T-helper 2 cell treated with Interferon-gamma antibody and Interleukin-4, amounts not matched to agents 5 μg/mL and 100 μg/mL, for 36 hours (primary cell): ENCODE data around the gene FHIT.
"Not testable (repeated sequence)": the region's sequence is repeated elsewhere in the genome, so short reads cannot be mapped to it uniquely, and the experiment has no call there.

Experiments
- DNase-seq: peaks from one replicate; pipeline ENCODE4 v3.0.0; 2021; ENCODE audit warnings: low spot score
- H3K27ac Mint-ChIP-seq: one replicate; pipeline ENCODE4 v1.8.0; 2021; ENCODE audit warnings: mild to moderate bottlenecking, mixed read lengths
- H3K27me3 Mint-ChIP-seq: one replicate; pipeline ENCODE4 v1.8.0; 2021; ENCODE audit warnings: low read depth, mixed read lengths
- H3K36me3 Mint-ChIP-seq: one replicate; pipeline ENCODE4 v1.8.0; 2021; ENCODE audit warnings: low read depth, mixed read lengths
- H3K4me1 Mint-ChIP-seq: one replicate; pipeline ENCODE4 v1.8.0; 2021; ENCODE audit warnings: low read depth, mixed read lengths
- H3K4me3 Mint-ChIP-seq: one replicate; pipeline ENCODE4 v1.8.0; 2022; ENCODE audit warnings: mild to moderate bottlenecking, moderate library complexity, mixed read lengths
- H3K9me3 Mint-ChIP-seq: one replicate; pipeline ENCODE4 v1.8.0; 2021; ENCODE audit warnings: mixed read lengths

Gene FHIT

DNA sequence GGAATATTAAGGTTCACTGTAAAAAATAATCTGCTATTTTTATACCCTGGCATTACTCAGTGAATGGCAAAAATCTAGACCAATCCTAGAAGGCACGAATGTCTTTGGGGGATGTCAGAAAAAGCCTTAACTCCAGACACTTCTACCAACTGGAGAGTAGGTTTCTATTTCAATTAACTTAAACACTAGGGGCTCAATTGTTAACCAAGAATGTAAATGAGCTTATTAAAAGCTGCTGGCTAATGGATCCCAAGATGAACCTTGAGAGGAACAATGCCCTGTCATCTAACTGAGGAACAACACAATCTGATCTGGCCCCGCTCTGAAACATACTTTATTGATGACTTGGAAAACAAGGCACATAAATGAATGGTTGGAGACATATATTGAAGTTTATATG, 701.4 kb downstream of the FHIT start:
- no peak overlapping the region for H3K4me3 Mint-ChIP-seq
- no peak for DNase-seq
- H3K27ac Mint-ChIP-seq, result no peak overlapping the region
- peaks cover 3% of the 10 kb centered on the region for H3K27me3 Mint-ChIP-seq
- H3K4me1 Mint-ChIP-seq, result peaks cover 16% of the 10 kb centered on the region
- H3K36me3 Mint-ChIP-seq, result no peaks in the 10 kb centered on the region
- H3K9me3 Mint-ChIP-seq, result peaks cover 6% of the 10 kb centered on the region

DNA sequence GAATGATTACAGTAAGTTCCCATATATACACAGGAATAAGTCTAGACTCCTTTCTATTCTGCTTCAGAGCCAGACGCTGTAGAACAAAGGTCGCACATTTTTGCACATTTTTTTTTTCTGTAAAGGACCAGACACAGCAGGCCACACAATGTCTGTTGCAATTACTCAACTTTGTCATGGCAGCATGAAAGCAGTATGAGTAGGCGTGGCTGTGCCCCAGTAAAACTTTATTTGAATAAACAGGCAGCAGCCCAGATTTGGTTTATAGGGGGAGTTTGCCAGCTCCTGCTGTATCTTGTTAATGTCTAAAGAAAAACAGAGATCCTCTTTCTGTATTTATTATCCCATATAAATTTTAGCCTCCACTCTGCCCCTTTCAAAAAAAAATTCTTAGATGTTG, 708.3 kb downstream of the FHIT start:
- Mint-ChIP-seq H3K27ac (no peak overlapping the region), H3K9me3 (peaks cover 2% of the 10 kb centered on the region), H3K4me3 (no peak overlapping the region), H3K27me3 (peaks cover 3% of the 10 kb centered on the region), H3K4me1 (no peaks in the 10 kb centered on the region), H3K36me3 (no peaks in the 10 kb centered on the region)
- no peak for DNase-seq

DNA sequence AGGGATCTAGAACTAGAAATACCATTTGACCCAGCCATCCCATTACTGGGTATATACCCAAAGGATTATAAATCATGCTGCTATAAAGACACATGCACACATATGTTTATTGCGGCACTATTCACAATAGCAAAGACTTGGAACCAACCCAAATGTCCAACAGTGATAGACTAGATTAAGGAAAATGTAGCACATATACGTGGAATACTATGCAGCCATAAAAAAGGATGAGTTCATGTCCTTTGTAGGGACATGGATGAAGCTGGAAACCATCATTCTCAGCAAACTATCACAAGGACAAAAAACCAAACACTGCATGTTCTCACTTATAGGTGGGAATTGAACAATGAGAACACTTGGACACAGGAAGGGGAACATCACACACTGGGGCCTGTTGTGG, 711.9 kb downstream of the FHIT start:
- H3K9me3 Mint-ChIP-seq, H3K36me3 Mint-ChIP-seq, H3K4me1 Mint-ChIP-seq, H3K27me3 Mint-ChIP-seq, H3K4me3 Mint-ChIP-seq, DNase-seq, H3K27ac Mint-ChIP-seq: not testable (repeated sequence)

DNA sequence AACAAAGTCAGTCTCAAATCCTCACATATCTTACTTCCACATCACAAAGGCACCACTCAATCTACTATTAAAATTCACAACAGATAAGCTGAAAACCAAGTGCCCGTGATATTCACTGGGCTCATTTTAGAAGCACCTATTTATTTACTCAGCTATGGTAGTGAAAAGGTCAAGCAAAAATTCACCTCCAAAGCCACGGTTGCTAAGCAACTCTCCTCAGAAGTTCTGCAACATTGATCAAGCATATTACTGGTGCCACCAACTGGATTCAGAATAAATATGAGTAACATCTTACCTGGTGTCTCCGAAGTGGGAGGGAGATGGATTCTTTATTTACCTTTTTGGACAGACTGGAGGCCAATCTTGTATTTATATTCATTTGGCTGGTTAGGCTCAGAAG, 714.8 kb downstream of the FHIT start:
- Mint-ChIP-seq H3K4me3 (no peak overlapping the region), H3K27ac (no peak overlapping the region), H3K9me3 (peaks cover 7% of the 10 kb centered on the region), H3K27me3 (no peaks in the 10 kb centered on the region), H3K36me3 (no peaks in the 10 kb centered on the region), H3K4me1 (no peaks in the 10 kb centered on the region)
- DNase-seq, result no peak

DNA sequence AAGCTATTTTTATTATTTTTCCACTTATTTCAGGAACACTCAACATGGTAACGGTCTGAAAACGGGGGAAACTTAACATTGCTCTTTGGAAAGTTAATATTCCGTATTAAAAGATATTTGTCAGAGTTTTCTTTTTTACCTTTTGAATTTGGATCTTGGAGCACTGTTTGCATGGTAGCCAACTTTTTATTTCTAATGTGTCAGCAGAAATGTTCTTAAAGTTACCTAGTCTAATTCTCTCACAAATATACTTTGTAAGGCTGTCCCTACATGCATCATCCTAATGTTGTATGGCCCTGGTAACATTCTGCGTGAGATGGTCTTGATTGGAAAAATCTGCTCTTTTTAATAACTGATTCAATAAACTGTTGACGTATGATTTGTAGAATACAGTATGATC, 719.5 kb downstream of the FHIT start:
- Mint-ChIP-seq H3K4me3 (no peak overlapping the region), H3K36me3 (no peaks in the 10 kb centered on the region), H3K27ac (no peak overlapping the region), H3K9me3 (no peaks in the 10 kb centered on the region), H3K4me1 (no peaks in the 10 kb centered on the region), H3K27me3 (no peaks in the 10 kb centered on the region)
- DNase-seq, result no peak

DNA sequence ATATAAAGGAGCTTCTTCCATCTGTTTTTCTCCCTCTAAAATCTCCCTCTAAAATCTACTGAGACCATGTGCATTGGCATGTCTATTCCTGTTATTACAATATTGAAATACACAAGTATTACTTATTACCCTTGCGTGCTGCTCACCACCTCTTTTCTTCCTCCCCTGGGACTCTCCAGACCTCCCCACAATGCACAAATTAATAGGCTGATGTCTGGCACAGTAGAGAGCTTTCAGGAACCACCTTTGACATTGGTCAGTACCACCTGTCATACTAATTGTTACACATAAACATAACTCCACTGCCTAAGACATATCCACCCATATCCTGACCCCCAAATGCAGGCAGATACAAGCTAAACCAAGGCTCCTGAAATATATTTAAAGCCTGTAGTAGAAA, 722.6 kb downstream of the FHIT start:
- Mint-ChIP-seq H3K9me3 (no peaks in the 10 kb centered on the region), H3K27ac (no peak overlapping the region), H3K4me3 (no peak overlapping the region), H3K27me3 (no peaks in the 10 kb centered on the region), H3K36me3 (no peaks in the 10 kb centered on the region), H3K4me1 (no peaks in the 10 kb centered on the region)
- DNase-seq, result no peak

DNA sequence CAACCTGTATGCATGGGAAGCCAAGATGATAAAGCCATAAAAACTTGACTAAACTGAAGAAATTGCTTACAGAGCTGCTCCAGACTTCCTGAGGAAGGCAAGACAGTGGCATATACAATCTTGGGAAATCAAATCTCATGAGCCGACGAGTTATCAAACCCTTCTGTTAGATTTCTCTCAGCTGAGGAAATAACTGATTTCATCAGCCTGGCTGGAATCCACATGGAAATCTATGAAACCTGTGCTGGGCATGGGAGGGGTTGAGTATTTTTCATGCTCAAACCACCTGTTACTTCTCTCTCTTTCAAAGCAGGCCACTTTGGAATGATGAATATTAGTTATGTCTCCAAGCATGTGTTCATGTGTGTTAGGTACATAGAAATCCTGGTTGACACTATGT, 727.7 kb downstream of the FHIT start:
- no peak for DNase-seq
- no peaks in the 10 kb centered on the region for H3K4me1 Mint-ChIP-seq
- peaks cover 7% of the 10 kb centered on the region for H3K9me3 Mint-ChIP-seq
- no peaks in the 10 kb centered on the region for H3K27me3 Mint-ChIP-seq
- no peak overlapping the region for H3K27ac Mint-ChIP-seq
- no peak overlapping the region for H3K4me3 Mint-ChIP-seq
- H3K36me3 Mint-ChIP-seq, result peaks cover 2% of the 10 kb centered on the region

DNA sequence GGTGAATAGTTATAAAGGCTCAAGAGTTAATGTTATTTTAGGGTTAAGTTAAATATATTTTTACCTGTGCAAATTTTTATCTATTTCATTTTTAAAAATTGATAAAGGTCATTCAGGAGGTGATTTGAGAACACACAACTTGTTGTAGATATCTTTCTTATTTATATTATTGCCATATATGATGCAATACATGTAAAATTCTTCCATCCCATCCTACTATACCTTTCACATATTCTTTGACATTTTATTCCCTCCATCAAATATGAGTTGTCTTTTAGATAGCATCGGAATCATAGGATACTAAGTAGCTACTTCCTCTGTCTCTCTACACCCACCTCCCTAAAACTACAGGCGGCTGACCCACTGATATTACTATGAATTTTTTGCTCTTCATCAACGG, 734.1 kb downstream of the FHIT start:
- Mint-ChIP-seq H3K36me3 (peaks cover 2% of the 10 kb centered on the region), H3K4me1 (no peaks in the 10 kb centered on the region), H3K9me3 (peaks cover 3% of the 10 kb centered on the region), H3K27ac (no peak overlapping the region), H3K27me3 (no peaks in the 10 kb centered on the region), H3K4me3 (no peak overlapping the region)
- DNase-seq, result no peak

DNA sequence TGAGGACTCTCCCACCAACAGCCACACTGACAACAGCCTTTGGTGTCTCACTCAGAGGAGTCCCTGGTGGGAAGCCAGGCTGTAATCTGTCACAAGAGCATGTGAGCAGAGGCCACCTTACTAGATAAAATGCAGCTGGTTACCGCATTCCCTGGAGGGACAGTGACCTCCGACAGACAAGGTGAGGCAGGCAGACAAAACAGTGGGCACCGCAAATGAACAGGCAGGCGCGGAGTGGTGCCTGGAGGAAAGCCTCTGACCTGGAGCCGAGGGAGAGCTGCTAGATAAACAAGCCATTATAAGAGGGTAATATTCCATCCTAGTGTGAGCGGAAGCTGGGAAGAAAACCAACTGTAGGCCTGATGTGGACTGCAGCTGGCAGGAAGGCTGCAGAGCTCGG, 736.4 kb downstream of the FHIT start:
- no peak overlapping the region for H3K4me3 Mint-ChIP-seq
- H3K9me3 Mint-ChIP-seq, result no peaks in the 10 kb centered on the region
- no peaks in the 10 kb centered on the region for H3K36me3 Mint-ChIP-seq
- no peaks in the 10 kb centered on the region for H3K4me1 Mint-ChIP-seq
- H3K27ac Mint-ChIP-seq, result no peak overlapping the region
- no peaks in the 10 kb centered on the region for H3K27me3 Mint-ChIP-seq
- DNase-seq, result no peak

DNA sequence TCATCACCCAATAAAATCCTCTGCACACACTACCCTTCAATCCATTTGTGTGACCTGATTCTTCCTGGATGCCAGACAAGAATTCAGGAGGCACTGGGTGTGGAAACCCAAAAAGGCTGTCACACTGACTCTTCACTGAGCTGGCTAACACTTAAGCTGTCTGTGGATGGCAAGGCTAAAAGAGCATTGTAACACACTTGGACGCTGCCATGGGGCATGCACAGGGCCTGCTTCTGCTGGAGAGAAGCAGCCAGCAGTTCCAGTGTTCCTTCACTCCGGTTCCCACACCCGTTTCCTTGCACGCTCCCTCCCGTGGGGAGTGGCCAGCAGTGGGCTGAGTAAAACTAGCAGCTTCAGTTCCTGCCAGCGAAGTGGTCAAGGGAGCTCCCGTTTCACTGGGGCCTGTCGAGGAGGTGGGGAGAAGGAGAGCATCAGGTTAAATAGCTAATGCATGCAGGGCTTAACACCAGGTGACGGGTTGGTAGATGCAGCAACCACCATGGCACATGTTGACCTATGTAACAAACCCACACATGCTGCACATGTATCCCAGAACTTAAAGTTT, 737.1 kb downstream of the FHIT start:
- Mint-ChIP-seq H3K36me3 (no peaks in the 10 kb centered on the region), H3K4me3 (no peak overlapping the region), H3K27me3 (no peaks in the 10 kb centered on the region), H3K27ac (no peak overlapping the region), H3K4me1 (no peaks in the 10 kb centered on the region), H3K9me3 (no peaks in the 10 kb centered on the region)
- DNase-seq, result no peak

DNA sequence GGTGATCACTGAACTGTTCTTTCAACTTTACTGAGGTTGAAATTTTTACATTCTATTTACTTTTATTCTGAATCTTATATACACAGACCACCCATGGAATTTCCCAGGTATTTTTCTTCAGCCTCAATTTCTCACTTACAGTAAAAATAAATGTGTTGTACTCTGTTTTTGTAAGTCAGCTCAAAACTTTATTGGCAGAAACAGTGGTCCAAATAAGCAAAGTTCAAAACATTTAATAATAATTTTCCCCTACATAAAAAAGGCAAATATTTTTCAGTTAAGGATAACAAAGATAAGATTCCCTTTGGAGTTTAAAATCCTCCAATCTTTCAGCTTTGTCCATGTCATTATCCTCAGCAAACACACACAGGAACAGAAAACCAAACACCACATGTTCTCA, 738.0 kb downstream of the FHIT start:
- H3K27me3 Mint-ChIP-seq, result no peaks in the 10 kb centered on the region
- H3K27ac Mint-ChIP-seq, result no peak overlapping the region
- DNase-seq, result no peak
- no peaks in the 10 kb centered on the region for H3K4me1 Mint-ChIP-seq
- no peaks in the 10 kb centered on the region for H3K36me3 Mint-ChIP-seq
- H3K9me3 Mint-ChIP-seq, result no peaks in the 10 kb centered on the region
- H3K4me3 Mint-ChIP-seq, result no peak overlapping the region

DNA sequence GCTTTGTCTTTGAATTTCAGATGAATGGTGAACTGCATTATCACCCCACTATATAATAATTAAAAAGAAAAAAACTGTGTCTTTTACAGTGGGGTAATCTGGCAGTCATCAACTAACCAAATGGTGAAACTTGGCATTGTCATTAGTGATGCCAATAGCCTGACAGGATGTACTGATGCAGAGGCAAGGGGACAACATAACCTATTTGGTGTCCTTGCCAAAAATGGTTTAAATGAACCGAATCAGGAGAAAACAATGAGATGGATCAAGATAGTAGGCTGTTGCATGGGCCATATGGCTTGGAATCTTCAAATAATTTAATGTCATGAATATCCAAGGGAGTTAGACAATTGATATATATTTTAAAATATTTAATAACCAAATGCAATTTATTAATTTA, 738.7 kb downstream of the FHIT start:
- Mint-ChIP-seq H3K27me3 (no peaks in the 10 kb centered on the region), H3K4me1 (no peaks in the 10 kb centered on the region), H3K27ac (no peak overlapping the region), H3K36me3 (no peaks in the 10 kb centered on the region), H3K4me3 (no peak overlapping the region), H3K9me3 (peaks cover 4% of the 10 kb centered on the region)
- no peak for DNase-seq

DNA sequence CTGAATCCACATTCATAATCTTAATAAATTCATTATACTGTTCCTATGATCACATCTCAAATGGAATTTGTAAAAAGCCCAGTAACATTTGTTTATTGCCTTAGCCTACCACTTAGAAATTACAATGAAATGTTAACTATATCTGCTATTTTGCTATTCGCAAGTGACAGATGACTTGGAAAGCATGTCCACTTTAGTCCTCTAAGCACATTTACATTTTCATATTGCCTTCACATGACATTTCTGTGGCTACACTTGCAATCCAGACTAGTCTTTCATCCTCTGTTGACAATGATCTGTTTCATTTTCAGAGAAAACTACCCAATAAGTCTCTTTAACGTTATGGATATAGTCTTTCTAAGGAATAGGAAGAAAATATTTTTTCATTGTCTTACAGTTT, 741.8 kb downstream of the FHIT start:
- H3K4me3 Mint-ChIP-seq, result no peak overlapping the region
- H3K4me1 Mint-ChIP-seq, result no peaks in the 10 kb centered on the region

DNA sequence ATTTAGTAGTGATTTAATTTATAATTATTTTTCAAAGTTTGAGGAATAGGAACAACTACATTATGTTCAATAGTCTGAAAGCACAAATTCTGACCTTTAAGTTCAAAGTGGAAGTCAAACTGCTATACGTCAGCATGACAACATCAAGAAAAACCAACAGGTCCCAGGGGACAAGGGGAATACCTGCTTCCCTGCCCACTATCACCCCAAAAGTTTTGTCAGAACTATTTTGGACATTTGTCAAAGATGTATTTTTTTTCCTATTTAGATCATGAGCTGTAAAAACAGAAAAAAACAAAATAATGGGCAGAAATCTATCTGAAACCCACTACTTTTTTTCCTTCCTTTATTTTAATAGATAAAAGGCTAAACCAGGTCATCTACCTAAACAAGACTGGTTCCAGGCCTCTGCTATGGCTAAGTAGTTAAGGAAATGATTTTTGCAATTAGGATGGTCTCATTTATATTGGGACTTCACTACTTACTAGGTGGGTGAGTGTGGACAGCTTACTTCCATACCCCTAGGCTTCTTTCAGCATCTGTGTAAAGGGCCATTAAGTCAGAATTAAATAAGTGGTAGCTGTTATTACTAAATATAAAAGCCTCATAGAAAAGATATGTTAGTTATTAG, 746.3 kb downstream of the FHIT start:
- Mint-ChIP-seq H3K27me3 (no peaks in the 10 kb centered on the region), H3K4me3 (no peak overlapping the region), H3K36me3 (no peaks in the 10 kb centered on the region), H3K9me3 (peaks cover 12% of the 10 kb centered on the region), H3K27ac (no peak overlapping the region), H3K4me1 (no peaks in the 10 kb centered on the region)
- DNase-seq, result no peak

More for the DNA sequence above, 741.8 kb downstream of the FHIT start:
- Mint-ChIP-seq H3K36me3 (no peaks in the 10 kb centered on the region), H3K27me3 (no peaks in the 10 kb centered on the region), H3K27ac (no peak overlapping the region), H3K9me3 (peaks cover 9% of the 10 kb centered on the region)
- no peak for DNase-seq

DNA sequence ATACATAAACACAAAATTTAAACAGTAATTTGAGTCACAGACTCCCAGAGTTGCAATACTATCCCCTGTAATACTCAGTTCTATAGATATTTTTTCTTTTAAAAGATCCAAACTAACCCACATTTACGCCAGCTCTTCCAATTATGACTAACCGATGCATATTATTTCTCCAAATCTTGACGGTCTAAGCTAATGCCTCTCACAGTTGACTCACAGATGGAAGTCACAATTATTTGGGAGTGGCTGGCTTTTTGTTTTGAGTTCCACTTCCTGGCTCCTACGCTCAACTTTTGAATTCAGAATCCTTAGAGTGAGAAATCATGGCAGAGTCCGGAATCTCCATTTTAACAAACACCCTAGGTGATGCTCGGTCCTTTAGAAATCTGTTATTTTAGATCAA, 749.9 kb downstream of the FHIT start:
- no peak for DNase-seq
- no peak overlapping the region for H3K4me3 Mint-ChIP-seq
- H3K9me3 Mint-ChIP-seq, result peaks cover 3% of the 10 kb centered on the region
- H3K27me3 Mint-ChIP-seq, result no peaks in the 10 kb centered on the region
- no peaks in the 10 kb centered on the region for H3K36me3 Mint-ChIP-seq
- H3K27ac Mint-ChIP-seq, result no peak overlapping the region
- no peaks in the 10 kb centered on the region for H3K4me1 Mint-ChIP-seq
